K562 (cell line): ENCODE results near the gene CLEC3B. TPM values are rescaled to one million over a fixed set of nuclear protein-coding genes. Genes with fewer than 3 reads are reported as not detected.
"Not testable (repeated sequence)": the region's sequence is repeated elsewhere in the genome, so short reads cannot be mapped to it uniquely, and the experiment has no call there.

Experiments
- ARID1B ChIP-seq: fragments of 450-650 bp; IDR thresholded peaks from 2 replicates; pipeline ENCODE4 v1.6.1; 2016; ENCODE audit warnings: antibody characterized with exemption, mild to moderate bottlenecking, inconsistent platforms
- BRD9 ChIP-seq: fragments of 450-650 bp; IDR thresholded peaks from 2 replicates; pipeline ENCODE4 v1.6.1; 2018; ENCODE audit warnings: low read depth; ENCODE audit not compliant: partially characterized antibody
- DPF2 ChIP-seq: fragments of 450-650 bp; IDR thresholded peaks from 2 replicates; pipeline ENCODE4 v1.6.1; 2016
- EP300 ChIP-seq: IDR thresholded peaks from 2 replicates; pipeline ENCODE4 v1.6.1; 2012; ENCODE audit warnings: low read length, improper control_type of control experiment
- ETV5 ChIP-seq: sonication (generic); formaldehyde crosslinking; IDR thresholded peaks from 2 replicates; pipeline ENCODE4 v1.4.0; 2020; ENCODE audit warnings: low read depth, mild to moderate bottlenecking, missing genetic modification reagents
- GATAD2B ChIP-seq: fragments of 450-650 bp; IDR thresholded peaks from 2 replicates; pipeline ENCODE4 v1.6.1; 2017; ENCODE audit warnings: mild to moderate bottlenecking, borderline replicate concordance
- JUND ChIP-seq, 2 experiments: IDR thresholded peaks; 2 replicates in 1 of 2; 3 replicates in 1 of 2; pipeline ENCODE4 v1.6.1; 2011; ENCODE audit warnings: borderline replicate concordance in 2 of 2, low read depth in 2 of 2, low read length in 2 of 2, improper control_type of control experiment in 1 of 2, missing biosample characterization in 1 of 2, missing genetic modification characterization in 1 of 2, missing genetic modification reagents in 1 of 2
- MTA1 ChIP-seq: fragments of 450-650 bp; IDR thresholded peaks from 2 replicates; pipeline ENCODE4 v1.6.1; 2017; ENCODE audit warnings: borderline replicate concordance
- NR2C2 ChIP-seq, 2 experiments: fragments of 200-800 bp in 1 of 2; sonication (Bioruptor generic) in 1 of 2; sonication (generic) in 1 of 2; formaldehyde crosslinking in 1 of 2; IDR thresholded peaks; 2 replicates each; pipeline versions ENCODE4 v1.6.1 to v1.8.0; 2016 to 2022; ENCODE audit warnings: mild to moderate bottlenecking in 1 of 2, missing compliant biosample characterization in 1 of 2, missing genetic modification characterization in 1 of 2, missing genetic modification reagents in 1 of 2
- TAL1 ChIP-seq: fragments of 450-650 bp; IDR thresholded peaks from 2 replicates; pipeline ENCODE4 v1.6.1; 2016; ENCODE audit warnings: mild to moderate bottlenecking
- TCF3 ChIP-seq: sonication (generic); formaldehyde crosslinking; IDR thresholded peaks from 2 replicates; pipeline ENCODE4 v1.4.0; 2020; ENCODE audit warnings: mild to moderate bottlenecking, missing genetic modification reagents
- polyA plus RNA-seq, 8 experiments: library from polyadenylated mRNA; depleted of rRNA in 4 of 8; stranded (reverse) in 5 of 8; unstranded in 3 of 8; fragments of >200 nt; fragmentation: Nextera tagmentation in 2 of 8; fragmentation: Illumina TruSeq in 1 of 8; extraction: Ambion mirVana in 2 of 8; extraction: Trizol in 1 of 8; gene quantifications; 2 replicates each; pipeline versions ENCODE4 v1.2.1 to v1.2.3, GENCODE V29; 2011 to 2014; ENCODE audit warnings: inconsistent platforms in 1 of 8, missing spikeins in 1 of 8
- total RNA-seq, 7 experiments: library from RNA; depleted of rRNA in 6 of 7; stranded (reverse); fragments of >200 nt in 6 of 7; fragmentation: Illumina TruSeq in 2 of 7; extraction: Trizol in 2 of 7; gene quantifications; 2 replicates each; pipeline versions ENCODE4 v1.2.1 to v1.2.3, GENCODE V29; 2011 to 2021; ENCODE audit warnings: low replicate concordance in 1 of 7
- TF ChIP-seq, protein P1 (sequence below): fragments of 450-650 bp; IDR thresholded peaks from 2 replicates; pipeline ENCODE4 v1.6.1; 2016
- TF ChIP-seq, protein P2 (sequence below), 2 experiments: fragments of 450-650 bp; IDR thresholded peaks; 2 replicates each; pipeline ENCODE4 v1.6.1; 2016; ENCODE audit warnings: mild to moderate bottlenecking in 2 of 2, borderline replicate concordance in 1 of 2, low read depth in 1 of 2, moderate library complexity in 1 of 2
- TF ChIP-seq, protein P3 (sequence below), 2 experiments: fragments of 450-650 bp; IDR thresholded peaks; 2 replicates each; pipeline ENCODE4 v1.6.1; 2018; ENCODE audit warnings: mild to moderate bottlenecking in 2 of 2, low read depth in 1 of 2; ENCODE audit not compliant: partially characterized antibody in 2 of 2

Gene CLEC3B
- total and polyA plus RNA-seq, 9 of the 15 experiments (the other 6 are each of a cell fraction or from before 2014, with no cell fraction given), result not detected

DNA sequence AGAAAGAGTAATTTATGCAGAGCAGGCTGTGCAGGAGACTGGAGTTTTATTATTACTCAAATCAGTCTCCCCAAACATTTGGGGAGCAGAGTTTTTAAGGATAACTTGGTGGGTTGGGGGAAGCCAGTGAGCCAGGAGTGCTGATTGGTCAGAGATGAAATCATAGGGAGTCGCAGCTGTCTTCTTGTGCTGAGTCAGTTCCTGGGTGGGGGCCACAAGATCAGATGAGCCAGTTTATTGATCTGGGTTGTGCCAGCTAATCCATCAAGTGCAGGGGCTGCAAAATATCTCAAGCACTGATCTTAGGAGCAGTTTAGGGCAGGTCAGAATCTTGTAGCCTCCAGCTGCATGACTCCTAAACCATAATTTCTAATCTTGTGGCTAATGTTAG lies 27.7 kb downstream of the CLEC3B start (continued):
- TF ChIP-seq, protein P1, sequence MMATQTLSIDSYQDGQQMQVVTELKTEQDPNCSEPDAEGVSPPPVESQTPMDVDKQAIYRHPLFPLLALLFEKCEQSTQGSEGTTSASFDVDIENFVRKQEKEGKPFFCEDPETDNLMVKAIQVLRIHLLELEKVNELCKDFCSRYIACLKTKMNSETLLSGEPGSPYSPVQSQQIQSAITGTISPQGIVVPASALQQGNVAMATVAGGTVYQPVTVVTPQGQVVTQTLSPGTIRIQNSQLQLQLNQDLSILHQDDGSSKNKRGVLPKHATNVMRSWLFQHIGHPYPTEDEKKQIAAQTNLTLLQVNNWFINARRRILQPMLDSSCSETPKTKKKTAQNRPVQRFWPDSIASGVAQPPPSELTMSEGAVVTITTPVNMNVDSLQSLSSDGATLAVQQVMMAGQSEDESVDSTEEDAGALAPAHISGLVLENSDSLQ, result peak; percentile 49; the same call in 1 of the 2 replicates
- TF ChIP-seq TAL1 (peak; percentile 30; the same call in 1 of the 2 replicates), MTA1 (peak; percentile 46; the same call in 1 of the 2 replicates), GATAD2B (0 out of 2 replicates have a peak, but pooled peaks have one; percentile 16), DPF2 (peak; percentile 91), ARID1B (peak; percentile 85), JUND (IDR thresholded peaks at IDR 0.05; ENCODE audit: borderline replicate concordance, low read depth, low read length) (peak; percentile 49; the same call in 1 of the 2 replicates), TCF3 (peak; percentile 44), NR2C2 (CRISPR knock-in tag; IDR thresholded peaks at IDR 0.05) (0 out of 2 replicates have a peak, but pooled peaks have one; percentile 39), BRD9 (peak; percentile 15), EP300 (peak; percentile 34; the same call in 1 of the 2 replicates), ETV5 (CRISPR knock-in tag) (peak; percentile 62; the same call in 1 of the 2 replicates)
- TF ChIP-seq, protein P2, sequence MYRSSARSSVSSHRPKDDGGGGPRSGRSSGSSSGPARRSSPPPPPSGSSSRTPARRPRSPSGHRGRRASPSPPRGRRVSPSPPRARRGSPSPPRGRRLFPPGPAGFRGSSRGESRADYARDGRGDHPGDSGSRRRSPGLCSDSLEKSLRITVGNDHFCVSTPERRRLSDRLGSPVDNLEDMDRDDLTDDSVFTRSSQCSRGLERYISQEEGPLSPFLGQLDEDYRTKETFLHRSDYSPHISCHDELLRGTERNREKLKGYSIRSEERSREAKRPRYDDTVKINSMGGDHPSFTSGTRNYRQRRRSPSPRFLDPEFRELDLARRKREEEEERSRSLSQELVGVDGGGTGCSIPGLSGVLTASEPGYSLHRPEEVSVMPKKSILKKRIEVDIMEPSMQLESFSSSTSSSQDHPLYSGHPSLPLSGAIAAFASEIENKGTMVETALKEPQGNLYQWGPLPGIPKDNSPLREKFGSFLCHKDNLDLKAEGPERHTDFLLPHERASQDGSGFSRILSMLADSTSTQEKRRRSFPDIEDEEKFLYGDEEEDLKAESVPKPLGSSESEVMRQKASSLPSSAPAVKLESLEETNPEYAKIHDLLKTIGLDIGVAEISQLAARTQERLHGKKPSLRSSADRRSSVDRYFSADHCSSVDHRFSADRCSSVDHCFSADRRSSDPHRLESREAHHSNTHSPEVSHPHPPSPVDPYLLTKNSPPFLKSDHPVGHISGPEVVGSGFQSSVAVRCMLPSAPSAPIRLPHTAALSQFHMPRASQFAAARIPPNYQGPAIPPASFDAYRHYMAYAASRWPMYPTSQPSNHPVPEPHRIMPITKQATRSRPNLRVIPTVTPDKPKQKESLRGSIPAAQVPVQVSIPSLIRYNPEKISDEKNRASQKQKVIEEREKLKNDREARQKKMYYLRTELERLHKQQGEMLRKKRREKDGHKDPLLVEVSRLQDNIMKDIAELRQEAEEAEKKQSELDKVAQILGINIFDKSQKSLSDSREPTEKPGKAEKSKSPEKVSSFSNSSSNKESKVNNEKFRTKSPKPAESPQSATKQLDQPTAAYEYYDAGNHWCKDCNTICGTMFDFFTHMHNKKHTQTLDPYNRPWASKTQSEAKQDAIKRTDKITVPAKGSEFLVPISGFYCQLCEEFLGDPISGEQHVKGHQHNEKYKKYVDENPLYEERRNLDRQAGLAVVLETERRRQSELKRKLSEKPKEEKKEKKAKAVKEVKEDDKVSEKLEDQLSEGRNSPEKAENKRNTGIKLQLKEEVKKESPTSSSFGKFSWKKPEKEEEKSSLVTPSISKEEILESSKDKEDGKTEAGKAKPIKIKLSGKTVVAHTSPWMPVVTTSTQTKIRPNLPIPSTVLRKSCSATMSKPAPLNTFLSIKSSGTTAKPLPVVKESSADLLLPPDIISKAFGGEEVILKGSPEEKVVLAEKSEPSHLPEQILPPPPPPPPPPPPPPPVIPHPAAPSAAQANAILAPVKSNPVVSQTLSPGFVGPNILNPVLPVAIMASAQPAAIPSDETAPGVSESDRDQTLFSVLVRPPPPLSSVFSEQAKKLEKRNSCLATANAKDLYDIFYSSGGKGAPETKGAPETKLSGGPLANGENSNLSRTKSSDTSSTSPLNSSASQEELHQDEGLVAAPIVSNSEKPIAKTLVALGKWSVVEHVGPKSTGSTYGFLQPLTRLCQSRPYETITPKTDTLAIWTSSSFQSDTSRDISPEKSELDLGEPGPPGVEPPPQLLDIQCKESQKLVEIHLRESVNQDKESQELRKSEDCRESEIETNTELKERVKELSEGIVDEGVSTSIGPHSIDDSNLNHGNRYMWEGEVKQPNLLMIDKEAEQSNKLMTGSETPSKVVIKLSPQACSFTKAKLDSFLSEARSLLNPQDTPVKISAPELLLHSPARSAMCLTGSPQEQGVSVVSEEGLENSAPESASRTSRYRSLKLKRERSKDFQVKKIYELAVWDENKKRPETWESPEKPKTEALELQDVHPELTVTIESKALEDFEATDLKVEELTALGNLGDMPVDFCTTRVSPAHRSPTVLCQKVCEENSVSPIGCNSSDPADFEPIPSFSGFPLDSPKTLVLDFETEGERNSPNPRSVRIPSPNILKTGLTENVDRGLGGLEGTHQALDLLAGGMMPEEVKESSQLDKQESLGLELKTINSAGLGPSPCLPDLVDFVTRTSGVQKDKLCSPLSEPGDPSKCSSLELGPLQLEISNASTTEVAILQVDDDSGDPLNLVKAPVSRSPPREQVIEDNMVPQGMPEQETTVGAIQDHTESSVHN (IDR thresholded peaks at IDR 0.05; ENCODE audit: borderline replicate concordance in 1 of 2, low read depth in 1 of 2), result peak in 1 of 2 experiments; percentile 63; a peak in 1 of 4 replicates
- TF ChIP-seq JUND (tag; IDR thresholded peaks at IDR 0.05; ENCODE audit: borderline replicate concordance, low read depth, low read length); NR2C2 (tag; IDR thresholded peaks at IDR 0.05): not testable (repeated sequence)
- TF ChIP-seq, protein P3, sequence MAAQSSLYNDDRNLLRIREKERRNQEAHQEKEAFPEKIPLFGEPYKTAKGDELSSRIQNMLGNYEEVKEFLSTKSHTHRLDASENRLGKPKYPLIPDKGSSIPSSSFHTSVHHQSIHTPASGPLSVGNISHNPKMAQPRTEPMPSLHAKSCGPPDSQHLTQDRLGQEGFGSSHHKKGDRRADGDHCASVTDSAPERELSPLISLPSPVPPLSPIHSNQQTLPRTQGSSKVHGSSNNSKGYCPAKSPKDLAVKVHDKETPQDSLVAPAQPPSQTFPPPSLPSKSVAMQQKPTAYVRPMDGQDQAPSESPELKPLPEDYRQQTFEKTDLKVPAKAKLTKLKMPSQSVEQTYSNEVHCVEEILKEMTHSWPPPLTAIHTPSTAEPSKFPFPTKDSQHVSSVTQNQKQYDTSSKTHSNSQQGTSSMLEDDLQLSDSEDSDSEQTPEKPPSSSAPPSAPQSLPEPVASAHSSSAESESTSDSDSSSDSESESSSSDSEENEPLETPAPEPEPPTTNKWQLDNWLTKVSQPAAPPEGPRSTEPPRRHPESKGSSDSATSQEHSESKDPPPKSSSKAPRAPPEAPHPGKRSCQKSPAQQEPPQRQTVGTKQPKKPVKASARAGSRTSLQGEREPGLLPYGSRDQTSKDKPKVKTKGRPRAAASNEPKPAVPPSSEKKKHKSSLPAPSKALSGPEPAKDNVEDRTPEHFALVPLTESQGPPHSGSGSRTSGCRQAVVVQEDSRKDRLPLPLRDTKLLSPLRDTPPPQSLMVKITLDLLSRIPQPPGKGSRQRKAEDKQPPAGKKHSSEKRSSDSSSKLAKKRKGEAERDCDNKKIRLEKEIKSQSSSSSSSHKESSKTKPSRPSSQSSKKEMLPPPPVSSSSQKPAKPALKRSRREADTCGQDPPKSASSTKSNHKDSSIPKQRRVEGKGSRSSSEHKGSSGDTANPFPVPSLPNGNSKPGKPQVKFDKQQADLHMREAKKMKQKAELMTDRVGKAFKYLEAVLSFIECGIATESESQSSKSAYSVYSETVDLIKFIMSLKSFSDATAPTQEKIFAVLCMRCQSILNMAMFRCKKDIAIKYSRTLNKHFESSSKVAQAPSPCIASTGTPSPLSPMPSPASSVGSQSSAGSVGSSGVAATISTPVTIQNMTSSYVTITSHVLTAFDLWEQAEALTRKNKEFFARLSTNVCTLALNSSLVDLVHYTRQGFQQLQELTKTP (IDR thresholded peaks at IDR 0.05; ENCODE audit: low read depth in 1 of 2, partially characterized antibody in 2 of 2), result peak in 1 of 2 experiments; percentile 38
